A673 (cell line): ENCODE measurements around the gene NFRKB. TPM values are rescaled to one million over a fixed set of nuclear protein-coding genes. Genes with fewer than 3 reads are reported as not detected.

Source experiments
- BruUV-seq: library from RNA; stranded (reverse); fragments of 400-500 nt; replicated peaks from 2 replicates; lab custom pipeline; 2021; lab: Mats Ljungman, UMichigan
- CTCF ChIA-PET: fragments of 300-600 bp; sonication (Branson Sonifier 250); formaldehyde crosslinking; loops from one replicate; lab custom pipeline; 2022; ENCODE audit warnings: antibody characterized with exemption; lab: Charles Lee
- POLR2A ChIA-PET: fragments of 300-600 bp; sonication (Branson Sonifier 250); formaldehyde crosslinking; loops from one replicate; lab custom pipeline; 2022; ENCODE audit warnings: antibody characterized with exemption; ENCODE audit not compliant: low non-redundant PET; lab: Charles Lee
- DNase-seq: peaks from one replicate; pipeline ENCODE4 v3.0.0-alpha.2; 2015; ENCODE audit warnings: low spot score
- H3K27ac ChIP-seq: fragments of 200-600 bp; sonication (generic); 2 replicates; pipeline ENCODE4 v1.5.1; 2016; ENCODE audit warnings: mixed run types, low read depth, mild to moderate bottlenecking, mixed read lengths, antibody characterized with exemption, low read length; ENCODE audit not compliant: poor library complexity, severe bottlenecking
- H3K27me3 ChIP-seq: fragments of 200-600 bp; sonication (generic); replicated peaks from 2 replicates; pipeline ENCODE4 v1.6.1; 2017; ENCODE audit warnings: mixed run types, low read depth, mild to moderate bottlenecking, mixed read lengths, antibody characterized with exemption, low read length; ENCODE audit not compliant: insufficient read depth, poor library complexity
- H3K36me3 ChIP-seq: fragments of 200-600 bp; sonication (generic); 2 replicates; pipeline ENCODE4 v1.6.1; 2016; ENCODE audit warnings: mixed run types, mild to moderate bottlenecking, mixed read lengths, antibody characterized with exemption, low read length; ENCODE audit not compliant: insufficient read depth, poor library complexity, severe bottlenecking
- H3K4me1 ChIP-seq: fragments of 200-600 bp; sonication (generic); 2 replicates; pipeline ENCODE4 v1.6.1; 2017; ENCODE audit warnings: mixed run types, mild to moderate bottlenecking, mixed read lengths, antibody characterized with exemption, low read length; ENCODE audit not compliant: insufficient read depth, poor library complexity, severe bottlenecking
- H3K4me3 ChIP-seq: fragments of 200-600 bp; sonication (generic); 2 replicates; pipeline ENCODE4 v1.5.1; 2016; ENCODE audit warnings: low read depth, mixed run types, mild to moderate bottlenecking, mixed read lengths, low read length; ENCODE audit not compliant: poor library complexity, severe bottlenecking
- H3K9me3 ChIP-seq: fragments of 200-600 bp; sonication (generic); 2 replicates; pipeline ENCODE4 v1.6.1; 2016; ENCODE audit warnings: mixed run types, low read depth, mild to moderate bottlenecking, mixed read lengths, antibody characterized with exemption, low read length; ENCODE audit not compliant: poor library complexity, severe bottlenecking
- EZH2 ChIP-seq: fragments of 200-600 bp; sonication (generic); IDR thresholded peaks from 2 replicates; pipeline ENCODE4 v1.6.1; 2017; ENCODE audit warnings: borderline replicate concordance, low read depth, mild to moderate bottlenecking, mixed read lengths, antibody characterized with exemption, low read length; ENCODE audit not compliant: poor library complexity, severe bottlenecking
- intact Hi-C: fragments of 100-400 bp; cut with micrococcal nuclease; formaldehyde crosslinking; loops from one replicate; pipeline ENCODE4 v1.10.0; 2022; ENCODE audit not compliant: unreplicated experiment
- total RNA-seq: library from RNA; stranded (reverse); gene quantifications from 2 replicates; pipeline ENCODE4 v1.2.3, GENCODE V29; 2021
- TF ChIP-seq, protein P1 (sequence below): fragments of 300-800, 200-600 bp; sonication (generic); conservative IDR thresholded peaks from 2 replicates; pipeline ENCODE4 v1.5.1; 2017; ENCODE audit warnings: low read depth, mild to moderate bottlenecking, antibody characterized with exemption, low read length, moderate library complexity, mixed read lengths

The NFRKB gene
- total RNA-seq, 1 experiment from 2014 or later, result 54.5 TPM

DNA sequence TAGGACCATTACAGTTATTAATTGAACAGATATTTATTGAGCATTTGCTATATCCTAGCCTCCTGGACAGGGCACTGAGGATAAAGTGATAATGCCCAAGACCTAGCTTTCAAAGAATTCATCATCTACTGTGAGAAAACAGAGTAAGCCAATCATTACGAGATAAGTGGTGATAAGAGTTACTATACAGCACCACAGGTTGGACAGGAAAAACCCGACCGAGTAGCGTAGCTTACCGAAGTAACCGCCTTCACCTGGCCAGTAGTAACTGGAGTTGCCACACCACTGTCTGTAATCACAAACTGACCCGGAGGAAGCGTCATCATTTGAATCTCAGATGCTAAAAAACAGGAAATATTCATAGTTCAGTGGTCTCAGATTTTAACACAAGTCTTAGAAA lies 10.0 kb upstream of the NFRKB start:
- CTCF ChIA-PET, result no interaction called here
- Histone ChIP-seq H3K27me3 (no peaks in the 10 kb centered on the region), H3K27ac (no peak overlapping the region), H3K4me3 (no peak overlapping the region), H3K4me1 (no peaks in the 10 kb centered on the region), H3K36me3 (no peaks in the 10 kb centered on the region), H3K9me3 (no peaks in the 10 kb centered on the region)
- POLR2A ChIA-PET, result no interaction called here
- no TSS peak for BruUV-seq
- DNase-seq, result no peak
- intact Hi-C loops, result no loop called here
- TF ChIP-seq, protein P1, sequence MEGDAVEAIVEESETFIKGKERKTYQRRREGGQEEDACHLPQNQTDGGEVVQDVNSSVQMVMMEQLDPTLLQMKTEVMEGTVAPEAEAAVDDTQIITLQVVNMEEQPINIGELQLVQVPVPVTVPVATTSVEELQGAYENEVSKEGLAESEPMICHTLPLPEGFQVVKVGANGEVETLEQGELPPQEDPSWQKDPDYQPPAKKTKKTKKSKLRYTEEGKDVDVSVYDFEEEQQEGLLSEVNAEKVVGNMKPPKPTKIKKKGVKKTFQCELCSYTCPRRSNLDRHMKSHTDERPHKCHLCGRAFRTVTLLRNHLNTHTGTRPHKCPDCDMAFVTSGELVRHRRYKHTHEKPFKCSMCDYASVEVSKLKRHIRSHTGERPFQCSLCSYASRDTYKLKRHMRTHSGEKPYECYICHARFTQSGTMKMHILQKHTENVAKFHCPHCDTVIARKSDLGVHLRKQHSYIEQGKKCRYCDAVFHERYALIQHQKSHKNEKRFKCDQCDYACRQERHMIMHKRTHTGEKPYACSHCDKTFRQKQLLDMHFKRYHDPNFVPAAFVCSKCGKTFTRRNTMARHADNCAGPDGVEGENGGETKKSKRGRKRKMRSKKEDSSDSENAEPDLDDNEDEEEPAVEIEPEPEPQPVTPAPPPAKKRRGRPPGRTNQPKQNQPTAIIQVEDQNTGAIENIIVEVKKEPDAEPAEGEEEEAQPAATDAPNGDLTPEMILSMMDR, result no peak
- no peak for TF ChIP-seq EZH2

DNA sequence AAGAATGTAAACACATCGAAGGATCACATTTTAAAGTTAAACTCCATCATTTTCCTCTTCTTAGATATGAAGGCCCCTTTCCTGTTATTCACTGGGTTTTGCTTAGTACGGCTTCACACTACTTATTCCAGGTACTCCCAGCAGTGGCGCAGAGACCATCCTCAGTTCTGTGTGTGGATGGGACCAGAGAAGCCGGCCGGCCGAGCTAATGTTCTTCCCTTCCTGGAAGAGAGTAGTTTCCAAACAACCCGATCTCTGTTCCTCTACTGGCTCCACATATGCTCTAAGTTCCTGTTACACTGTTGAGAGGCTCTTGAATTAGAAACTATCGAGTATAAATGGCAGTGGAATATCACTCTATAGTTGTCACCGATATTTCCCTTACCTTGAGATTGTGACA lies 684 bp upstream of the NFRKB start:
- intact Hi-C loops, result no loop called here
- peak overlapping the region; percentile 80 for H3K27ac ChIP-seq
- H3K4me3 ChIP-seq, result peak overlapping the region; percentile 85
- H3K9me3 ChIP-seq, result no peaks in the 10 kb centered on the region
- ChIA-PET POLR2A (no interaction called here), CTCF (interaction anchor here (0.9 kb wide), 1 partner anchor 236 kb away, joined by 5 read pairs; no protein-coding TSS in a partner anchor)
- peaks cover 7% of the 10 kb centered on the region for H3K4me1 ChIP-seq
- TF ChIP-seq, protein P1, result no peak
- no peak for TF ChIP-seq EZH2
- no TSS peak for BruUV-seq
- no peak for DNase-seq
- H3K36me3 ChIP-seq, result peaks cover 22% of the 10 kb centered on the region
- no peaks in the 10 kb centered on the region for H3K27me3 ChIP-seq

DNA sequence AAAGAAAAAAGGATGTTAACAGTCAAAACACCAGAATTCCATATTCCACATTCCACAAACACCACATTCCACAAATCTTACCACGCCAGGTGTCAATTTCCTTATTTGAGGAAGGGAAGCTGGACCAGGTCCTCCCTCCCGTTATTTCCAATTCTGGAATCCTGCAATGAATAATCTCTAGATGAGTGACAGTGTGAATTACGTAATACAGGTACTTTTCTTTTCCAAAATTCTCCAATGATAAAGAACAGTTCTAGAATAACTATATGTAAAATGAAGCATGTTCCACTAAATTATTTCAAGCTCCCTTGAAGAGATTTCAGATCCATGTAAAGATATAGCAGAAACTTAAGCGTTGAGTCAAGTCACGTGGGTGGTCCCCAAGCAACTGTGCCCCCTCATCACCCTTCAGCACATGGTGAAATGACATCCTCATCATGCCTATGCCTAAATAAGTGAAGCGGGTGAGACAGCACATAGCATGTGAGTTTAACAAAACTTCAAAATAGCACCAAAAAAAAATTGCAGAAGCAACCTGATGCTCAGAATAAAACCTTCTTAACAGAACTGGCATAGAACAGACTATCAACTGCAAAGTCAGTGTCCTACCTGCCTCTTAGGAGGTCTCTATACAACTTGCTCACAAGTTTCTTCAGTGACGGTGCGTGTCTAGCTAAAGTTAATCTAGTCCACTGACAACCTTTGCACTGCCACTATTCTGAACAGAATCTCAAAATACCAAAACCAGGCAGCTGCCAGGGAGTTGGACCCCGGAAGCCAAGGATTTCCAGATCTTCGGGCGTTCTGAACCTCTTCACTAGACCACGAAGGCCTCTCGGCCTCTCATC lies 876 bp downstream of the NFRKB start:
- ChIA-PET POLR2A (interaction anchor here (0.9 kb wide), 1 partner anchor 26 kb away, joined by 3 read pairs; no protein-coding TSS in a partner anchor), CTCF (no interaction called here)
- DNase-seq, result peak; percentile 34

More for the DNA sequence above, 876 bp downstream of the NFRKB start:
- Histone ChIP-seq H3K4me3 (peak overlapping the region; percentile 85), H3K27ac (peak overlapping the region; percentile 80), H3K36me3 (peaks cover 35% of the 10 kb centered on the region), H3K27me3 (no peaks in the 10 kb centered on the region), H3K9me3 (no peaks in the 10 kb centered on the region), H3K4me1 (peaks cover 7% of the 10 kb centered on the region)
- TF ChIP-seq, protein P1, result no peak
- no peak for TF ChIP-seq EZH2
- intact Hi-C loops, result no loop called here
- BruUV-seq, result no TSS peak
